Measurements from ENCODE around the gene DNASE1L3. TPM values are rescaled to one million over a fixed set of nuclear protein-coding genes. Genes with fewer than 3 reads are reported as not detected.

DNASE1L3 gene
- total and polyA plus RNA-seq, 2 of the 13 experiments (the other 11 are each of a cell fraction or from before 2014, with no cell fraction given): 0.86 to 1.7 TPM

DNA sequence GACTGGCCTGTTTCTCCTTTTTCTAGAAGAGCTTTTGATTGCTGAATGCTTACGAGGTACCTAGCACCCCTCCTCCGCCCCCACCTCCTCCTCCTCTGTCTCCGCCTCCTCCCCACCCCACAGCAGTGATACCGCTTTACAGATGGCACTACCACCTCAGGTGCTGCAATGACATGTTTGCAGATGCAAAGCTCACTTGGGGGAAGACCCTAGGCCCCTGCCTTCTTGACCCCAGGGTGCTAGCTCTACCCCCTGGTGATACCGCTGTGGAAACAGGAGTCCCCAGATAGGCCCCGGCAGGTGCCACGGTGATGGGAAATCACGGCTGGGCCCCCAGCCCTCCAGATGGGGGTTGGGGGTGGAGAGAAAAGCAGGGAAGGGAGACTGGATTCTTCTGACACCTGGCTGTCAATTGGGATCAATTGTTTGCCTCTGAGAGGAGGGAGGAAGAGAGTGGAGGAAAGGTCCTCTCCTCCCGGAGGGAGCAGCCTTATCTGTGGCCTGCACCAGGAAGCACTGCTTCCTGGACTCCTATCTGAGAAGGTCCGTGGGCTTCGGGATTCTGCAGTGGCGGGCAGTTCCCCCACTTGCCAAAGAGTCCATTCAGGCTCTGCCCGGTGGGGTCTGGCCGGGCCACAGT lies 37.6 kb downstream of the DNASE1L3 start:
- intact Hi-C loops (cut with micrococcal nuclease; ENCODE audit: unreplicated experiment): loop anchor here (1.0 to 5.0 kb wide), 3 partner anchors 28 to 211 kb away; partner anchors contain the start of gene FLNB
- peak overlapping the region; percentile 95 for H3K27ac ChIP-seq (ENCODE audit: extremely low read length, insufficient read depth, low read length)
- ATAC-seq (peak; percentile 21), DNase-seq (ENCODE audit: low spot score) (peak; percentile 44), FAIRE-seq (no peak)
- no peaks in the 10 kb centered on the region; the same call in 1 of the 2 replicates for H4K20me1 ChIP-seq (ENCODE audit: insufficient read depth, low read length)
- in situ Hi-C loops (cut with HindIII; ENCODE audit: extremely low pct_ligation_motif_present, low pct_unique_long_range_greater_than_20kb): no loop called here
- peak overlapping the region; percentile 74 for H3K9ac ChIP-seq (ENCODE audit: insufficient read depth, low read depth, low read length)
- H3K27me3 ChIP-seq (ENCODE audit: control insufficient read depth in 1 of 2, insufficient read depth in 2 of 2, low read length in 2 of 2): 0 out of 5 replicates have a peak, but pooled peaks cover 0 to under 1% of the 10 kb centered on the region in 2 experiments
- no TSS peak for BruUV-seq (replicated peaks)
- H3K9me3 ChIP-seq (ENCODE audit: low read length): no peaks in the 10 kb centered on the region
- no peak overlapping the region for H2AFZ ChIP-seq (ENCODE audit: low read length)
- peaks cover 100% of the 10 kb centered on the region for H3K4me1 ChIP-seq (ENCODE audit: insufficient read depth, low read length)
- peak overlapping the region; percentile 80 for H3K4me2 ChIP-seq (ENCODE audit: low read depth, low read length)
- CTCF ChIA-PET (ENCODE audit: low intra/inter-chr PET ratio, low total read pairs): no interaction called here
- H3K4me3 ChIP-seq (replicated peaks in 1 of 3; ENCODE audit: insufficient read depth in 1 of 3, low read depth in 2 of 3, low read length in 3 of 3): peak overlapping the region; percentile 1 to 66 (median 13); a peak in 4 of 6 replicates
- WGBS (ENCODE audit: low lambda C conversion rate): 16% methylated on average over 12 of the region's 14 CpGs
- H3K36me3 ChIP-seq (replicated peaks in 1 of 2; ENCODE audit: control insufficient read depth in 1 of 2, insufficient read depth in 2 of 2, low read length in 2 of 2): peaks cover 9 to 28% of the 10 kb centered on the region in 2 experiments
- H3K79me2 ChIP-seq (ENCODE audit: insufficient read depth, low read length): no peaks in the 10 kb centered on the region
- POLR2A ChIA-PET: interaction anchor here (0.6 to 3.9 kb wide), 8 partner anchors 40 to 520 kb away, joined by 3 to 16 read pairs (median 3); partner anchors contain the start of gene FLNB
- TF ChIP-seq ZNF605 (CRISPR knock-in tag; IDR thresholded peaks at IDR 0.05) (no peak), HIC2 (CRISPR knock-in tag; IDR thresholded peaks at IDR 0.05; ENCODE audit: low read depth) (peak; percentile 69; the same call in 1 of the 2 replicates), SP140L (CRISPR knock-in tag; IDR thresholded peaks at IDR 0.05; ENCODE audit: borderline replicate concordance) (no peak), ZKSCAN1 (IDR thresholded peaks at IDR 0.05; ENCODE audit: low read length) (no peak), SRY (CRISPR knock-in tag; IDR thresholded peaks at IDR 0.05) (0 out of 2 replicates have a peak, but pooled peaks have one; percentile 35), ZSCAN21 (CRISPR knock-in tag; IDR thresholded peaks at IDR 0.05; ENCODE audit: borderline replicate concordance) (no peak), TFE3 (CRISPR knock-in tag; IDR thresholded peaks at IDR 0.05) (no peak), ZNF230 (CRISPR knock-in tag; IDR thresholded peaks at IDR 0.05) (no peak), MBD4 (IDR thresholded peaks at IDR 0.05; ENCODE audit: borderline replicate concordance, low read length) (0 out of 2 replicates have a peak, but pooled peaks have one; percentile 69), REPIN1 (CRISPR knock-in tag; IDR thresholded peaks at IDR 0.05; ENCODE audit: borderline replicate concordance, low read depth) (no peak), ZNF451 (CRISPR knock-in tag; IDR thresholded peaks at IDR 0.05) (no peak), NRL (CRISPR knock-in tag; IDR thresholded peaks at IDR 0.05; ENCODE audit: borderline replicate concordance) (no peak), GFI1 (CRISPR knock-in tag; IDR thresholded peaks at IDR 0.05; ENCODE audit: borderline replicate concordance) (peak; percentile 80; the same call in 1 of the 2 replicates), BATF2 (CRISPR knock-in tag; IDR thresholded peaks at IDR 0.05) (no peak), ATF1 (CRISPR knock-in tag; IDR thresholded peaks at IDR 0.05) (no peak)
- TF ChIP-seq, protein P1, sequence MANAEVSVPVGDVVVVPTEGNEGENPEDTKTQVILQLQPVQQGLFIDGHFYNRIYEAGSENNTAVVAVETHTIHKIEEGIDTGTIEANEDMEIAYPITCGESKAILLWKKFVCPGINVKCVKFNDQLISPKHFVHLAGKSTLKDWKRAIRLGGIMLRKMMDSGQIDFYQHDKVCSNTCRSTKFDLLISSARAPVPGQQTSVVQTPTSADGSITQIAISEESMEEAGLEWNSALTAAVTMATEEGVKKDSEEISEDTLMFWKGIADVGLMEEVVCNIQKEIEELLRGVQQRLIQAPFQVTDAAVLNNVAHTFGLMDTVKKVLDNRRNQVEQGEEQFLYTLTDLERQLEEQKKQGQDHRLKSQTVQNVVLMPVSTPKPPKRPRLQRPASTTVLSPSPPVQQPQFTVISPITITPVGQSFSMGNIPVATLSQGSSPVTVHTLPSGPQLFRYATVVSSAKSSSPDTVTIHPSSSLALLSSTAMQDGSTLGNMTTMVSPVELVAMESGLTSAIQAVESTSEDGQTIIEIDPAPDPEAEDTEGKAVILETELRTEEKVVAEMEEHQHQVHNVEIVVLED (CRISPR knock-in tag; IDR thresholded peaks at IDR 0.05; ENCODE audit: borderline replicate concordance): no peak
- TF ChIP-seq, protein P2, sequence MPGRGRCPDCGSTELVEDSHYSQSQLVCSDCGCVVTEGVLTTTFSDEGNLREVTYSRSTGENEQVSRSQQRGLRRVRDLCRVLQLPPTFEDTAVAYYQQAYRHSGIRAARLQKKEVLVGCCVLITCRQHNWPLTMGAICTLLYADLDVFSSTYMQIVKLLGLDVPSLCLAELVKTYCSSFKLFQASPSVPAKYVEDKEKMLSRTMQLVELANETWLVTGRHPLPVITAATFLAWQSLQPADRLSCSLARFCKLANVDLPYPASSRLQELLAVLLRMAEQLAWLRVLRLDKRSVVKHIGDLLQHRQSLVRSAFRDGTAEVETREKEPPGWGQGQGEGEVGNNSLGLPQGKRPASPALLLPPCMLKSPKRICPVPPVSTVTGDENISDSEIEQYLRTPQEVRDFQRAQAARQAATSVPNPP (CRISPR knock-in tag; IDR thresholded peaks at IDR 0.05): 0 out of 2 replicates have a peak, but pooled peaks have one; percentile 13
